Neural progenitor cell (in vitro differentiated cells): ENCODE results near the gene ALOX12B. TPM values are rescaled to one million over a fixed set of nuclear protein-coding genes. Genes with fewer than 3 reads are reported as not detected.
A peak's percentile ranks its signal among the peaks of the same experiment; 100 is the strongest.

Experiments
- DNase-seq: peaks from one replicate; pipeline ENCODE4 v3.0.0-alpha.2; 2016; ENCODE audit warnings: low spot score
- H2AFZ ChIP-seq: fragments of 200-600 bp; sonication (generic); replicated peaks from 2 replicates; pipeline ENCODE4 v1.6.1; 2016; ENCODE audit warnings: antibody characterized with exemption
- H3F3A ChIP-seq: fragments of 200-600 bp; sonication (generic); 2 replicates; pipeline ENCODE4 v1.6.1; 2016; ENCODE audit warnings: antibody characterized with exemption, low read depth
- H3K27ac ChIP-seq: fragments of 200-600 bp; sonication (generic); 2 replicates; pipeline ENCODE4 v1.5.1; 2016; ENCODE audit warnings: mild to moderate bottlenecking
- H3K27me3 ChIP-seq: fragments of 200-600 bp; sonication (generic); 2 replicates; pipeline ENCODE4 v1.6.1; 2016; ENCODE audit warnings: mild to moderate bottlenecking, moderate library complexity
- H3K36me3 ChIP-seq: fragments of 200-600 bp; sonication (generic); 2 replicates; pipeline ENCODE4 v1.5.1; 2016
- H3K4me1 ChIP-seq: fragments of 200-600 bp; sonication (generic); 2 replicates; pipeline ENCODE4 v1.6.1; 2016; ENCODE audit warnings: mixed run types
- H3K4me2 ChIP-seq: fragments of 200-600 bp; sonication (generic); 2 replicates; pipeline ENCODE4 v1.6.1; 2016
- H3K4me3 ChIP-seq: fragments of 200-600 bp; sonication (generic); 2 replicates; pipeline ENCODE4 v1.5.1; 2016
- H3K79me2 ChIP-seq: fragments of 200-600 bp; sonication (generic); 2 replicates; pipeline ENCODE4 v1.6.1; 2016; ENCODE audit warnings: low read depth
- H3K9ac ChIP-seq: fragments of 200-600 bp; sonication (generic); 2 replicates; pipeline ENCODE4 v1.6.1; 2016
- H3K9me3 ChIP-seq: fragments of 200-600 bp; sonication (generic); 2 replicates; pipeline ENCODE4 v1.5.1; 2016; ENCODE audit warnings: low read depth
- H4K20me1 ChIP-seq: fragments of 200-600 bp; sonication (generic); 2 replicates; pipeline ENCODE4 v1.6.1; 2016; ENCODE audit warnings: low read depth
- H3K27ac Mint-ChIP-seq: 3 replicates; pipeline ENCODE4 v1.8.0; 2021; ENCODE audit warnings: mixed read lengths
- H3K27me3 Mint-ChIP-seq: 2 replicates; pipeline ENCODE4 v1.8.0; 2022; ENCODE audit warnings: low read depth, mild to moderate bottlenecking, inconsistent platforms, moderate library complexity, mixed read lengths; ENCODE audit not compliant: insufficient read depth
- H3K36me3 Mint-ChIP-seq: 3 replicates; pipeline ENCODE4 v1.8.0; 2021; ENCODE audit warnings: mixed read lengths
- H3K4me1 Mint-ChIP-seq: 3 replicates; pipeline ENCODE4 v1.8.0; 2021; ENCODE audit warnings: mixed read lengths
- H3K4me3 Mint-ChIP-seq: 3 replicates; pipeline ENCODE4 v1.8.0; 2021; ENCODE audit warnings: mild to moderate bottlenecking, moderate library complexity, mixed read lengths
- H3K9me3 Mint-ChIP-seq: 3 replicates; pipeline ENCODE4 v1.8.0; 2020; ENCODE audit warnings: mixed read lengths
- CTCF ChIP-seq: fragments of 200-600 bp; sonication (generic); IDR thresholded peaks from 2 replicates; pipeline ENCODE4 v1.5.1; 2017; ENCODE audit warnings: antibody characterized with exemption, mild to moderate bottlenecking
- EZH2 ChIP-seq: fragments of 200-600 bp; sonication (generic); IDR thresholded peaks from 2 replicates; pipeline ENCODE4 v1.6.1; 2017; ENCODE audit warnings: antibody characterized with exemption, mild to moderate bottlenecking, moderate library complexity
- EZH2phosphoT487 ChIP-seq: fragments of 200-600 bp; sonication (generic); IDR thresholded peaks from 2 replicates; pipeline ENCODE4 v1.6.1; 2017; ENCODE audit warnings: antibody characterized with exemption
- total RNA-seq: library from RNA; depleted of rRNA; stranded (reverse); fragments of >200 nt; gene quantifications from 2 replicates; pipeline ENCODE4 v1.2.3, GENCODE V29; 2015; ENCODE audit warnings: low replicate concordance

The ALOX12B gene
- total RNA-seq, 1 donor from 2014 or later = not detected

GRCh38 chr17:8131844-8132441 is 44.4 kb upstream of the ALOX12B start:
- H3K9ac ChIP-seq = no peak overlapping the region
- no peaks in the 10 kb centered on the region for H3K79me2 ChIP-seq
- H3K4me3 Mint-ChIP-seq = no peak overlapping the region
- peaks cover 11% of the 10 kb centered on the region for H3K4me1 ChIP-seq
- no peak for TF ChIP-seq EZH2phosphoT487
- TF ChIP-seq EZH2 = no peak
- TF ChIP-seq CTCF = no peak
- peaks cover 26% of the 10 kb centered on the region for H3F3A ChIP-seq
- peaks cover 19% of the 10 kb centered on the region for H3K27me3 Mint-ChIP-seq
- no peaks in the 10 kb centered on the region for H3K9me3 ChIP-seq
- H3K27me3 ChIP-seq = peaks cover 54% of the 10 kb centered on the region
- no peak overlapping the region for H3K4me2 ChIP-seq
- H4K20me1 ChIP-seq = peaks cover 3% of the 10 kb centered on the region
- no peak overlapping the region for H3K27ac ChIP-seq
- no peak overlapping the region for H3K27ac Mint-ChIP-seq
- no peak overlapping the region for H3K4me3 ChIP-seq
- peaks cover 16% of the 10 kb centered on the region for H3K4me1 Mint-ChIP-seq
- no peak overlapping the region for H2AFZ ChIP-seq
- peaks cover 2% of the 10 kb centered on the region for H3K9me3 Mint-ChIP-seq
- DNase-seq = no peak
- H3K36me3 Mint-ChIP-seq = no peaks in the 10 kb centered on the region
- H3K36me3 ChIP-seq = no peaks in the 10 kb centered on the region

- Histone ChIP-seq H3K36me3 (no peaks in the 10 kb centered on the region), H3K27ac (no peak overlapping the region), H3K4me3 (no peak overlapping the region), H3K9me3 (no peaks in the 10 kb centered on the region), H3K9ac (no peak overlapping the region), H2AFZ (no peak overlapping the region), H3K4me1 (peaks cover 14% of the 10 kb centered on the region), H3K27me3 (peaks cover 78% of the 10 kb centered on the region), H3F3A (peaks cover 47% of the 10 kb centered on the region), H4K20me1 (peaks cover 18% of the 10 kb centered on the region), H3K79me2 (no peaks in the 10 kb centered on the region), H3K4me2 (no peak overlapping the region)
- no peak for DNase-seq
- Mint-ChIP-seq H3K36me3 (peaks cover 2% of the 10 kb centered on the region), H3K4me1 (peaks cover 26% of the 10 kb centered on the region), H3K27me3 (peaks cover 50% of the 10 kb centered on the region), H3K27ac (no peak overlapping the region), H3K4me3 (peak overlapping the region; percentile 34), H3K9me3 (peaks cover 8% of the 10 kb centered on the region)
- no peak for TF ChIP-seq EZH2phosphoT487
- no peak for TF ChIP-seq CTCF
- no peak for TF ChIP-seq EZH2
Observed at GRCh38 chr17:8128125-8128784, 40.7 kb upstream of the ALOX12B start.

- peaks cover 95% of the 10 kb centered on the region for H3K27me3 ChIP-seq
- H3K9ac ChIP-seq = no peak overlapping the region
- Mint-ChIP-seq H3K4me3 (peak overlapping the region; percentile 92), H3K4me1 (peaks cover 25% of the 10 kb centered on the region), H3K9me3 (peaks cover 8% of the 10 kb centered on the region), H3K27me3 (peaks cover 56% of the 10 kb centered on the region), H3K36me3 (peaks cover 2% of the 10 kb centered on the region), H3K27ac (no peak overlapping the region)
- H3K4me2 ChIP-seq = peak overlapping the region; percentile 90
- peaks cover 18% of the 10 kb centered on the region for H4K20me1 ChIP-seq
- peak overlapping the region; percentile 74 for H2AFZ ChIP-seq
- peak; percentile 27 for TF ChIP-seq EZH2phosphoT487
- TF ChIP-seq EZH2 = no peak
- no peak for TF ChIP-seq CTCF
- H3K4me1 ChIP-seq = peaks cover 14% of the 10 kb centered on the region
- H3K9me3 ChIP-seq = no peaks in the 10 kb centered on the region
- H3K27ac ChIP-seq = no peak overlapping the region
- no peaks in the 10 kb centered on the region for H3K36me3 ChIP-seq
- H3F3A ChIP-seq = peaks cover 54% of the 10 kb centered on the region
- H3K79me2 ChIP-seq = no peaks in the 10 kb centered on the region
- DNase-seq = peak; percentile 81
- H3K4me3 ChIP-seq = peak overlapping the region; percentile 75
Observed at GRCh38 chr17:8126491-8127066, 39.1 kb upstream of the ALOX12B start.
